H9 (cell line): Measurements from ENCODE around the gene FPR2. TPM values are rescaled to one million over a fixed set of nuclear protein-coding genes. Genes with fewer than 3 reads are reported as not detected.
"Not testable (repeated sequence)": the region's sequence is repeated elsewhere in the genome, so short reads cannot be mapped to it uniquely, and the experiment has no call there.

Experiments used
- DNase-seq: peaks from one replicate; pipeline ENCODE4 v3.0.0-alpha.2; 2017
- H2AFZ ChIP-seq: one replicate; pipeline ENCODE4 v1.6.1; 2013; ENCODE audit warnings: mild to moderate bottlenecking, low read length, control low read depth, moderate library complexity
- H2AK5ac ChIP-seq: 2 replicates; pipeline ENCODE4 v1.6.1; 2013; ENCODE audit warnings: low read length, control low read depth, mixed read lengths; ENCODE audit not compliant: insufficient read length
- H2BK120ac ChIP-seq: one replicate; pipeline ENCODE4 v1.6.1; 2013; ENCODE audit warnings: low read depth, mild to moderate bottlenecking, low read length, control low read depth, inconsistent platforms; ENCODE audit not compliant: poor library complexity, severe bottlenecking
- H2BK12ac ChIP-seq: 2 replicates; pipeline ENCODE4 v1.6.1; 2013; ENCODE audit warnings: low read length, control low read depth, mixed read lengths, low read depth; ENCODE audit not compliant: insufficient read length
- H2BK15ac ChIP-seq: 2 replicates; pipeline ENCODE4 v1.6.1; 2013; ENCODE audit warnings: low read depth, low read length, control low read depth
- H2BK20ac ChIP-seq: one replicate; pipeline ENCODE4 v1.6.1; 2013; ENCODE audit warnings: low read depth, mild to moderate bottlenecking, low read length, control low read depth, inconsistent platforms; ENCODE audit not compliant: poor library complexity, severe bottlenecking
- H2BK5ac ChIP-seq: 2 replicates; pipeline ENCODE4 v1.6.1; 2013; ENCODE audit warnings: low read length, control low read depth, mixed read lengths; ENCODE audit not compliant: insufficient read length
- H3K14ac ChIP-seq: 2 replicates; pipeline ENCODE4 v1.6.1; 2013; ENCODE audit warnings: low read length, control low read depth; ENCODE audit not compliant: insufficient read depth
- H3K18ac ChIP-seq: 2 replicates; pipeline ENCODE4 v1.6.1; 2013; ENCODE audit warnings: low read depth, mild to moderate bottlenecking, mixed read lengths, low read length, control low read depth; ENCODE audit not compliant: insufficient read length
- H3K23ac ChIP-seq: 2 replicates; pipeline ENCODE4 v1.6.1; 2013; ENCODE audit warnings: low read length, control low read depth, mixed read lengths, low read depth; ENCODE audit not compliant: insufficient read length
- H3K23me2 ChIP-seq: 2 replicates; pipeline ENCODE4 v1.6.1; 2013; ENCODE audit warnings: low read depth, mild to moderate bottlenecking, mixed read lengths, low read length, control low read depth; ENCODE audit not compliant: insufficient read length, poor library complexity, severe bottlenecking
- H3K27ac ChIP-seq: 2 replicates; pipeline ENCODE4 v1.5.1; 2013; ENCODE audit warnings: low read length, control low read depth, mixed read lengths, low read depth; ENCODE audit not compliant: insufficient read length
- H3K27me3 ChIP-seq: 2 replicates; pipeline ENCODE4 v1.6.1; 2013; ENCODE audit warnings: low read length, control low read depth, inconsistent platforms; ENCODE audit not compliant: insufficient read depth
- H3K4ac ChIP-seq: 2 replicates; pipeline ENCODE4 v1.6.1; 2013; ENCODE audit warnings: low read depth, mild to moderate bottlenecking, control low read depth, inconsistent platforms, low read length, moderate library complexity
- H3K4me1 ChIP-seq: 2 replicates; pipeline ENCODE4 v1.6.1; 2013; ENCODE audit warnings: low read length, control low read depth, inconsistent platforms; ENCODE audit not compliant: insufficient read depth
- H3K4me2 ChIP-seq: 2 replicates; pipeline ENCODE4 v1.6.1; 2013; ENCODE audit warnings: low read length, control low read depth, mixed read lengths; ENCODE audit not compliant: insufficient read length, insufficient read depth
- H3K56ac ChIP-seq: 2 replicates; pipeline ENCODE4 v1.6.1; 2013; ENCODE audit warnings: low read depth, mild to moderate bottlenecking, mixed read lengths, low read length, control low read depth; ENCODE audit not compliant: insufficient read length
- H3K79me1 ChIP-seq: 2 replicates; pipeline ENCODE4 v1.6.1; 2013; ENCODE audit warnings: low read depth, mild to moderate bottlenecking, moderate library complexity, low read length, control low read depth, inconsistent platforms; ENCODE audit not compliant: insufficient read depth, poor library complexity, severe bottlenecking
- H3K79me2 ChIP-seq: 2 replicates; pipeline ENCODE4 v1.6.1; 2013; ENCODE audit warnings: low read length, control low read depth, inconsistent platforms; ENCODE audit not compliant: insufficient read depth
- H3K9ac ChIP-seq: 2 replicates; pipeline ENCODE4 v1.6.1; 2013; ENCODE audit warnings: low read length, control low read depth, mixed read lengths; ENCODE audit not compliant: insufficient read length; ENCODE audit errors: extremely low read depth
- H3K9me3 ChIP-seq: one replicate; pipeline ENCODE4 v1.6.1; 2013; ENCODE audit warnings: low read depth, low read length, inconsistent platforms; ENCODE audit not compliant: control insufficient read depth
- H3T11ph ChIP-seq: one replicate; pipeline ENCODE4 v1.6.1; 2013; ENCODE audit warnings: mild to moderate bottlenecking, low read length, control low read depth, inconsistent platforms
- H4K20me1 ChIP-seq: one replicate; pipeline ENCODE4 v1.6.1; 2013; ENCODE audit not compliant: control insufficient read depth, insufficient read length, insufficient read depth
- H4K5ac ChIP-seq: 2 replicates; pipeline ENCODE4 v1.6.1; 2013; ENCODE audit warnings: low read depth, mild to moderate bottlenecking, mixed read lengths, low read length, control low read depth; ENCODE audit not compliant: insufficient read length
- H4K8ac ChIP-seq: replicated peaks from 2 replicates; pipeline ENCODE4 v1.6.1; 2013; ENCODE audit warnings: low read length, control low read depth, mixed read lengths, low read depth; ENCODE audit not compliant: insufficient read length
- H4K91ac ChIP-seq: 2 replicates; pipeline ENCODE4 v1.6.1; 2013; ENCODE audit warnings: low read depth, mild to moderate bottlenecking, moderate library complexity, mixed read lengths, low read length, control low read depth; ENCODE audit not compliant: insufficient read length
- H3K27ac Mint-ChIP-seq, 3 experiments: 2 replicates in 2 of 3; 3 replicates in 1 of 3; pipeline ENCODE4 v1.8.0; 2020 to 2021; ENCODE audit warnings: mixed read lengths in 3 of 3, mild to moderate bottlenecking in 1 of 3, moderate library complexity in 1 of 3
- H3K27me3 Mint-ChIP-seq: 2 replicates; pipeline ENCODE4 v1.8.0; 2021; ENCODE audit warnings: low read depth, mild to moderate bottlenecking, moderate library complexity, mixed read lengths
- H3K36me3 Mint-ChIP-seq, 3 experiments: 2 replicates in 2 of 3; 3 replicates in 1 of 3; pipeline ENCODE4 v1.8.0; 2020 to 2021; ENCODE audit warnings: low read depth in 3 of 3, mixed read lengths in 3 of 3; ENCODE audit not compliant: insufficient read depth in 1 of 3
- H3K4me1 Mint-ChIP-seq, 2 experiments: 2 replicates each; pipeline ENCODE4 v1.8.0; 2020; ENCODE audit warnings: mixed read lengths in 2 of 2
- H3K4me3 Mint-ChIP-seq, 2 experiments: 2 replicates in 1 of 2; 3 replicates in 1 of 2; pipeline ENCODE4 v1.8.0; 2020 to 2021; ENCODE audit warnings: mild to moderate bottlenecking in 2 of 2, mixed read lengths in 2 of 2, moderate library complexity in 1 of 2
- H3K9me3 Mint-ChIP-seq, 2 experiments: 2 replicates in 1 of 2; 3 replicates in 1 of 2; pipeline ENCODE4 v1.8.0; 2020; ENCODE audit warnings: mild to moderate bottlenecking in 2 of 2, mixed read lengths in 2 of 2, moderate library complexity in 1 of 2
- WGBS: extraction: QIAGEN DNeasy Blood & Tissue Kit; methylation state at CpG from one replicate; pipeline ENCODE4 v1.1.7; 2013; ENCODE audit warnings: missing lambda C conversion rate, low lambda C conversion rate, mixed read lengths; ENCODE audit not compliant: insufficient read length; ENCODE audit errors: extremely low coverage; 5-methylcytosine and 5-hydroxymethylcytosine counted together
- total RNA-seq: library from RNA; stranded (reverse); gene quantifications from 2 replicates; pipeline ENCODE4 v1.2.1, GENCODE V29; 2021
- TF ChIP-seq, protein P1 (sequence below): fragments of 200-600 bp; sonication (generic); conservative IDR thresholded peaks from 3 replicates; pipeline ENCODE4 v1.8.0; 2021; ENCODE audit warnings: antibody characterized with exemption, mild to moderate bottlenecking

Gene FPR2
- total RNA-seq, 1 experiment from 2014 or later, result not detected

GRCh38 chr19:51772977-51773376 is 12.0 kb downstream of the FPR2 start:
- Histone ChIP-seq H4K8ac (no peak overlapping the region), H4K5ac (no peak overlapping the region), H2BK5ac (no peak overlapping the region), H2BK12ac (no peak overlapping the region), H3K23ac (no peak overlapping the region), H2BK15ac (no peak overlapping the region), H3K4ac (no peak overlapping the region), H2BK120ac (no peak overlapping the region), H4K91ac (no peak overlapping the region), H3T11ph (no peak overlapping the region), H2AFZ (no peak overlapping the region), H3K79me1 (no peaks in the 10 kb centered on the region), H3K9ac (no peak overlapping the region), H3K23me2 (no peaks in the 10 kb centered on the region), H3K14ac (no peak overlapping the region), H3K4me1 (no peaks in the 10 kb centered on the region), H3K9me3 (no peaks in the 10 kb centered on the region), H3K27ac (no peak overlapping the region), H3K4me2 (no peak overlapping the region), H3K79me2 (no peaks in the 10 kb centered on the region), H3K56ac (no peak overlapping the region), H2BK20ac (no peak overlapping the region), H3K27me3 (no peaks in the 10 kb centered on the region), H3K18ac (no peak overlapping the region), H4K20me1 (no peaks in the 10 kb centered on the region), H2AK5ac (no peak overlapping the region)
- no CpG with 5 or more reads among the region's 6 CpGs for WGBS
- Mint-ChIP-seq H3K36me3 (no peaks in the 10 kb centered on the region), H3K27ac (no peak overlapping the region), H3K9me3 (peaks cover 12 to 80% of the 10 kb centered on the region in 2 experiments), H3K27me3 (peaks cover 23% of the 10 kb centered on the region), H3K4me1 (peaks cover 0 to 6% of the 10 kb centered on the region in 2 experiments; a peak in 2 of 4 replicates), H3K4me3 (no peak overlapping the region; a peak in 1 of 5 replicates)
- TF ChIP-seq, protein P1, sequence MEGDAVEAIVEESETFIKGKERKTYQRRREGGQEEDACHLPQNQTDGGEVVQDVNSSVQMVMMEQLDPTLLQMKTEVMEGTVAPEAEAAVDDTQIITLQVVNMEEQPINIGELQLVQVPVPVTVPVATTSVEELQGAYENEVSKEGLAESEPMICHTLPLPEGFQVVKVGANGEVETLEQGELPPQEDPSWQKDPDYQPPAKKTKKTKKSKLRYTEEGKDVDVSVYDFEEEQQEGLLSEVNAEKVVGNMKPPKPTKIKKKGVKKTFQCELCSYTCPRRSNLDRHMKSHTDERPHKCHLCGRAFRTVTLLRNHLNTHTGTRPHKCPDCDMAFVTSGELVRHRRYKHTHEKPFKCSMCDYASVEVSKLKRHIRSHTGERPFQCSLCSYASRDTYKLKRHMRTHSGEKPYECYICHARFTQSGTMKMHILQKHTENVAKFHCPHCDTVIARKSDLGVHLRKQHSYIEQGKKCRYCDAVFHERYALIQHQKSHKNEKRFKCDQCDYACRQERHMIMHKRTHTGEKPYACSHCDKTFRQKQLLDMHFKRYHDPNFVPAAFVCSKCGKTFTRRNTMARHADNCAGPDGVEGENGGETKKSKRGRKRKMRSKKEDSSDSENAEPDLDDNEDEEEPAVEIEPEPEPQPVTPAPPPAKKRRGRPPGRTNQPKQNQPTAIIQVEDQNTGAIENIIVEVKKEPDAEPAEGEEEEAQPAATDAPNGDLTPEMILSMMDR, result no peak; the same call in 2 of the 3 replicates
- DNase-seq, result no peak

DNA sequence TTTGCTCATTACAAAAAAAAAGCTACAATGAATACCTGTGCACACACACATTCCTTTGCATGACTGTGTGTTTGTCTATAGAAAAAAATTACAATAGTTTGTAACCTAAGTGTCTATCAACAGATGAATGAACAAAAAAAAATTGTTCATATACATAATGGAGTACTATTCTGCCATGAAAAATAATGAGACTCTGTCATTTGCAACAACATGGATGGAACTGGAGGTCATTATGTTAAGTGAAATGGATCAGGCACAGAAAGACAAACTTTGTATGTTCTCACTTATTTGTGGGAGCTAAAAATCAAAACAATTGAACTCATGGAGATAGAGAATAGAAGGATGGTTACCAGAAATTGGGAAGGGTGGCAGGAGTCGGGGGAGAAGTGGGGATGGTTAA is 15.6 kb downstream of the FPR2 start:
- not testable (repeated sequence) for H3K4ac ChIP-seq, H4K8ac ChIP-seq, DNase-seq, H2BK20ac ChIP-seq, H3K23me2 ChIP-seq, H2BK5ac ChIP-seq, H3K9me3 ChIP-seq, H3K14ac ChIP-seq, H3K9ac ChIP-seq, H3K4me2 ChIP-seq, H4K5ac ChIP-seq, H2BK120ac ChIP-seq, H3K27ac Mint-ChIP-seq, H4K91ac ChIP-seq, H2BK15ac ChIP-seq, H3K27me3 ChIP-seq, H3K4me1 Mint-ChIP-seq, H3K23ac ChIP-seq, H3T11ph ChIP-seq, H3K4me1 ChIP-seq, H2AK5ac ChIP-seq, H3K36me3 Mint-ChIP-seq, H3K4me3 Mint-ChIP-seq, H3K56ac ChIP-seq, H3K79me2 ChIP-seq, H3K18ac ChIP-seq, H2AFZ ChIP-seq, H3K27ac ChIP-seq, H3K79me1 ChIP-seq, H4K20me1 ChIP-seq, H2BK12ac ChIP-seq
- no CpG with 5 or more reads among the region's 1 CpG for WGBS
- H3K9me3 Mint-ChIP-seq, result peaks cover 8 to 71% of the 10 kb centered on the region in 2 experiments
- peaks cover 46% of the 10 kb centered on the region for H3K27me3 Mint-ChIP-seq
